Ectodermal cell (in vitro differentiated cells): ENCODE results near the gene MRS2. TPM values are rescaled to one million over a fixed set of nuclear protein-coding genes. Genes with fewer than 3 reads are reported as not detected.
"Not testable (repeated sequence)": the region's sequence is repeated elsewhere in the genome, so short reads cannot be mapped to it uniquely, and the experiment has no call there.

Source experiments
- H3K27ac ChIP-seq: 2 replicates; pipeline ENCODE4 v1.7.0; 2013; ENCODE audit warnings: mild to moderate bottlenecking, low read depth, low read length; ENCODE audit not compliant: insufficient read depth, poor library complexity, severe bottlenecking
- H3K27me3 ChIP-seq: 2 replicates; pipeline ENCODE4 v1.7.0; 2013; ENCODE audit warnings: mild to moderate bottlenecking, low read length; ENCODE audit not compliant: insufficient read depth, control insufficient read depth, poor library complexity, severe bottlenecking
- H3K36me3 ChIP-seq: one replicate; pipeline ENCODE4 v1.7.0; 2013; ENCODE audit warnings: low read length; ENCODE audit not compliant: control insufficient read depth, insufficient read depth
- H3K4me1 ChIP-seq: one replicate; pipeline ENCODE4 v1.7.0; 2013; ENCODE audit warnings: low read length; ENCODE audit not compliant: control insufficient read depth, insufficient read depth
- H3K4me3 ChIP-seq: 2 replicates; pipeline ENCODE4 v1.7.0; 2013; ENCODE audit warnings: low read depth, low read length, control low read depth; ENCODE audit not compliant: insufficient read depth
- H3K9me3 ChIP-seq: 2 replicates; pipeline ENCODE4 v1.7.0; 2013; ENCODE audit warnings: mild to moderate bottlenecking, low read length, moderate library complexity; ENCODE audit not compliant: control insufficient read depth
- WGBS, 2 experiments: methylation state at CpG; one replicate each; pipeline ENCODE4 v1.1.7; 2013; ENCODE audit warnings: missing lambda C conversion rate in 2 of 2; 5-methylcytosine and 5-hydroxymethylcytosine counted together
- polyA plus RNA-seq, 4 experiments: library from polyadenylated mRNA; stranded (reverse); fragments of 50-300 nt; gene quantifications; one replicate each; pipeline ENCODE4 v1.2.3, GENCODE V29; 2013

MRS2 gene
- polyA plus RNA-seq (2013, experiment 1 of 4): 30.7 TPM
- 29.2 TPM for polyA plus RNA-seq (2013, experiment 2 of 4)
- 19.6 TPM for polyA plus RNA-seq (2013, experiment 3 of 4)
- 23.3 TPM for polyA plus RNA-seq (2013, experiment 4 of 4)

- Histone ChIP-seq H3K9me3 (no peaks in the 10 kb centered on the region), H3K4me3 (peak within 1 kb of the TSS; percentile 95), H3K36me3 (peaks cover 6% of the 10 kb centered on the region), H3K4me1 (no peaks in the 10 kb centered on the region), H3K27me3 (peaks cover 8% of the 10 kb centered on the region), H3K27ac (no peak within 1 kb of the TSS)
- WGBS, 2 experiments: 1% methylated on average over 63 of the region's 63 CpGs
Measured at GRCh38 chr6:24402697-24403500, at the start of gene MRS2. TSS of gene MRS2 (plus strand) at chr6:24402936. CDS start at chr6:24403047, 111 bp downstream.

DNA sequence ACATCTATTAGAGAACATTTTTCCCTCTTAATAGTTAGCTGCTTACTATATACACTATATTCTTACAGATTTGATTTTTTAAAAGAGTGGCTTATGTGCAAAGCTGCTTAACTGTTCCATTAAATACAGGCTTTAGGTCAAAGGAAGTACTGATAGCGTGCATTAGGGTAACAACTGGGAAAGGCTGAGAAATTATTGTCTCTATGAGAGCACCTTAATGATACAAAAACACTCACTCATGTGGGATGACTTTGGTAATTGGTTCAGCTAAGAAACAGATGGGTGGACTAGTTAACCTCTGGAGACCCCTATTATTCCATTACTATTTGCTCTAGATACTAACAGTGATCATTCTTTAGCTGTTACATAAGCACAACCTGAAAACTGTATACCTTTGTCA, 48.9 kb upstream of the MRS2 start:
- Histone ChIP-seq H3K9me3 (no peaks in the 10 kb centered on the region), H3K27ac (no peak overlapping the region), H3K4me3 (no peak overlapping the region), H3K4me1 (no peaks in the 10 kb centered on the region), H3K36me3 (no peaks in the 10 kb centered on the region), H3K27me3 (peaks cover 21% of the 10 kb centered on the region)
- 85 to 100% methylated on average over 1 of the region's 1 CpG for WGBS, 2 experiments

DNA sequence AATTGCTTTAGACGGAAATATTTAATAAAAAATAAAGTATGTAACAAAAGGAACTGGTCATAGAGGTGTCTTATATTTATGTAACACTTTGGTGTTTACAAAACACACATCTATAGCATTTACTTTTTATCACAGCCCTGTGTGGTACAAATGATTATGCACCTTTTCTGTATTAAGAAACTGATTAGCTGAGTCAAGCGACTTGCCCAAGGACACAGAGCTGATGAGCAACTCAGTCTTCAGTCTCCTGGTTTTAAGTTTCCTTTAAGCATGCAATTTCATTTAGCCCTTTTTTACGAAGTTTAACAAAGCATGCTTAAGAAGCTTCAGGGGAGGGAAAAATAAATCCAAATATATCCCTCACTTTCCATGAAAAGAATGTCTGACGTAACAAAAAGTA, 47.3 kb upstream of the MRS2 start:
- 87 to 92% methylated on average over 2 of the region's 4 CpGs for WGBS, 2 experiments

DNA sequence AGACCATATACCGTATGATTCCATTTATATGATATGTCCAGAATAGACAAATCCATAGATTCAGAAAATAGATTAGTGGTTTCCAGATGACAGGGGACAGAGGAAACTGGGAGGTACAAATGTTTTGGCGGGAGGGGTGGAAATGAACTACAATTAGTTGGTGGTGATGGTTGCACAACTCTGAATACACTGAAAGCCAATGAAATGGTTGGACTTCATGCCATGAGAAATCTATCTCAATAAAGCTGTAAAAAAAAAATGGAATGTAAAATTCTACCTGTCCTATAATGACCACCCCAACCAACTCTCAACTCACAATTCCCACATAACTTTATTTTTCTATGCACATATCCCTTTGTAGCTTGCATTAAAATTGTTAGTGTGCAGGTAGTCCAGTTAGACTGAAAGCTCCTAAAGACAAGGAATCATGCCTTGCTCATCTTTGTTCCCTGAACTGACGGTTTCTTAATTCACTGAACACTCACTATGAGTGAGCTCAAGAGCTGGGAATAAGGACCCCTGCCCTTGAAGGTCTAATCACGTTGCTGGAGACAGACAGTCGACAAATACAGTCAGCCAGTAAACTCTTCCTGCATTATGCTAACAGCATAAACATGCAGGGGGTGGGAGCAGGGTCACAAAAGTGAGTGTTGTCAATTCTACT, 46.3 kb upstream of the MRS2 start:
- Histone ChIP-seq H3K9me3 (no peaks in the 10 kb centered on the region), H3K36me3 (no peaks in the 10 kb centered on the region), H3K4me1 (peaks cover 4% of the 10 kb centered on the region), H3K4me3 (no peak overlapping the region), H3K27me3 (peaks cover 25% of the 10 kb centered on the region), H3K27ac (no peak overlapping the region)
- WGBS, 2 experiments: 72 to 83% methylated on average over 4 to 5 of the region's 5 CpGs

More for the DNA sequence above, 47.3 kb upstream of the MRS2 start:
- Histone ChIP-seq H3K27me3 (peaks cover 25% of the 10 kb centered on the region), H3K36me3 (no peaks in the 10 kb centered on the region), H3K4me3 (no peak overlapping the region), H3K9me3 (no peaks in the 10 kb centered on the region), H3K27ac (no peak overlapping the region), H3K4me1 (peaks cover 2% of the 10 kb centered on the region)

- no peak within 1 kb of the TSS for H3K27ac ChIP-seq
- peaks cover 4% of the 10 kb centered on the region for H3K4me1 ChIP-seq
- H3K9me3 ChIP-seq: no peaks in the 10 kb centered on the region
- WGBS, 2 experiments: 37 to 42% methylated on average over 60 to 61 of the region's 61 CpGs
- no peaks in the 10 kb centered on the region for H3K36me3 ChIP-seq
- H3K4me3 ChIP-seq: no peak within 1 kb of the TSS
- peaks cover 25% of the 10 kb centered on the region for H3K27me3 ChIP-seq
Measured at GRCh38 chr6:24357336-24358218, 45.2 kb upstream of the MRS2 start, which contains the start of gene DCDC2. TSS of gene DCDC2 (minus strand) at chr6:24358059. CDS start at chr6:24357750, 309 bp downstream.

- Histone ChIP-seq H3K27ac (no peak overlapping the region), H3K4me3 (no peak overlapping the region), H3K36me3 (no peaks in the 10 kb centered on the region), H3K4me1 (peaks cover 4% of the 10 kb centered on the region), H3K27me3 (peaks cover 25% of the 10 kb centered on the region), H3K9me3 (no peaks in the 10 kb centered on the region)
- 74 to 80% methylated on average over 11 of the region's 12 CpGs for whole genome bisulfite sequencing, 2 experiments
Measured at GRCh38 chr6:24358219-24358821, 44.4 kb upstream of the MRS2 start.

- no peaks in the 10 kb centered on the region for H3K9me3 ChIP-seq
- peaks cover 4% of the 10 kb centered on the region for H3K4me1 ChIP-seq
- H3K27ac ChIP-seq: no peak overlapping the region
- H3K4me3 ChIP-seq: peak overlapping the region; percentile 48
- WGBS, 2 experiments: 6 to 8% methylated on average over 55 of the region's 55 CpGs
- peaks cover 25% of the 10 kb centered on the region for H3K27me3 ChIP-seq
- H3K36me3 ChIP-seq: no peaks in the 10 kb centered on the region
Measured at GRCh38 chr6:24359640-24360454, 42.9 kb upstream of the MRS2 start.

GRCh38 chr6:24362363-24362762, 40.4 kb upstream of the MRS2 start:
- not testable (repeated sequence) for H3K9me3 ChIP-seq, H3K36me3 ChIP-seq, H3K27ac ChIP-seq, H3K4me1 ChIP-seq, H3K4me3 ChIP-seq
- WGBS, 2 experiments: 86 to 92% methylated on average over 4 to 5 of the region's 5 CpGs
- H3K27me3 ChIP-seq: peaks cover 16% of the 10 kb centered on the region

DNA sequence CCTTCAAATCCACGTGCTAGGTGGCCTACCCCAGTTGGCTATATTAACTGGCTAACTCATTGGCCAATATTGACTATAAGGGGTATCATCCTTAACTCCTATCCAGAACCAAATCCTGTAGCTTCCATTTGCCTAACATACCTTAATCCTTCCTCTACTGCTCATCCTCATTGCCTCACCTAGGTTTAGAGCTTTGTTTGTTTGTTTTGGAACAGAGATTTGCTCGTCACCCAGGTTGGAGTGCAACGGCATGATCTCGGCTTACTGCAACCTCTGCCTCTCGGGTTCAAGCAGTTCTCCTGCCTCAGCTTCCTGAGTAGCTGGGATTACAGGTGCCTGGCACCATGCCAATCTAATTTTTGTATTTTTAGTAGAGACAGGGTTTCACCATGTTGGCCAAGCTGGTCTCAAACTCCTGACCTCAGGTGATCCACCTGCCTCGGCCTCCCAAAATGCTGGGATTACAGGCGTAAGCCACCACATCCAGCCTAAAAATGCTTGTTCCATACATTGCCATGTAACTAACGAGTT, 37.6 kb upstream of the MRS2 start:
- H3K27ac ChIP-seq, H3K9me3 ChIP-seq, H3K4me1 ChIP-seq, H3K4me3 ChIP-seq, H3K27me3 ChIP-seq, H3K36me3 ChIP-seq: not testable (repeated sequence)
- 76 to 87% methylated on average over 7 to 8 of the region's 8 CpGs for WGBS, 2 experiments
